Gastrocnemius medialis (tissue), 4 donors: Measurements from ENCODE around the gene ZDHHC15. TPM values are rescaled to one million over a fixed set of nuclear protein-coding genes. Genes with fewer than 3 reads are reported as not detected.
"Not testable (repeated sequence)": the region's sequence is repeated elsewhere in the genome, so short reads cannot be mapped to it uniquely, and the experiment has no call there.

Experiments
- ATAC-seq, 2 donors: fragments of 150-250 bp; one replicate each; pipeline ENCODE4 v1.9.1; 2016
- DNase-seq, 2 donors: peaks; one replicate each; pipeline ENCODE4 v3.0.0-alpha.2; 2019
- H3K27ac ChIP-seq, 4 donors: fragments of 200-600 bp; sonication (generic); 1 replicate in 1 of 4; 2 replicates in 3 of 4; pipeline ENCODE4 v1.5.1; 2016 to 2018; ENCODE audit warnings: mild to moderate bottlenecking in 2 of 4, moderate library complexity in 1 of 4
- H3K27me3 ChIP-seq, 3 donors: fragments of 200-600 bp; sonication (generic) in 2 of 3; 1 replicate in 1 of 3; 2 replicates in 2 of 3; pipeline versions ENCODE4 v1.5.1 to v1.6.0; 2016 to 2019; ENCODE audit warnings: mild to moderate bottlenecking in 1 of 3, moderate library complexity in 1 of 3
- H3K36me3 ChIP-seq, 2 donors: fragments of 200-600 bp; sonication (generic) in 1 of 2; one replicate each; pipeline ENCODE4 v1.5.1; 2017 to 2018
- H3K4me1 ChIP-seq, 2 donors: fragments of 200-600 bp; sonication (generic) in 1 of 2; one replicate each; pipeline ENCODE4 v1.5.1; 2016 to 2017; ENCODE audit warnings: mild to moderate bottlenecking in 2 of 2
- H3K4me3 ChIP-seq, 4 donors: fragments of 200-600 bp; sonication (generic) in 3 of 4; 1 replicate in 1 of 4; 2 replicates in 3 of 4; pipeline ENCODE4 v1.5.1; 2016 to 2019; ENCODE audit warnings: mild to moderate bottlenecking in 2 of 4
- H3K9me3 ChIP-seq, 3 donors: fragments of 200-600 bp; sonication (generic) in 2 of 3; 1 replicate in 1 of 3; 2 replicates in 2 of 3; pipeline ENCODE4 v1.5.1; 2016 to 2019
- POLR2A ChIP-seq, 2 donors: fragments of 450-650 bp; IDR thresholded peaks; one replicate each; pipeline ENCODE4 v1.6.1; 2017; ENCODE audit warnings: antibody characterized with exemption in 2 of 2, mild to moderate bottlenecking in 2 of 2, moderate library complexity in 2 of 2
- in situ Hi-C, 4 donors: fragments of 200-750 bp; cut with MboI; loops; one replicate each; pipeline versions ENCODE4 v1.15.0 to v1.8.0; 2017; ENCODE audit warnings: low sequenced_read_pairs in 4 of 4
- intact Hi-C: fragments of 100-400 bp; cut with DNase I; formaldehyde crosslinking; loops from one replicate; pipeline ENCODE4 v1.15.1; 2023; ENCODE audit warnings: low total_unique reads
- total RNA-seq, 4 donors: library from RNA; depleted of rRNA; stranded (reverse); fragments of >200 nt; gene quantifications; one replicate each; pipeline versions ENCODE4 v1.1.0 to v1.2.3, GENCODE V29; 2016
- TF ChIP-seq, protein P1 (sequence below), 5 experiments: fragments of 450-650 bp in 3 of 5; fragments of 200-600 bp in 2 of 5; sonication (generic) in 2 of 5; IDR thresholded peaks in 4 of 5; conservative IDR thresholded peaks in 1 of 5; 1 replicate in 4 of 5; 2 replicates in 1 of 5; pipeline ENCODE4 v1.5.1; 2016 to 2019; ENCODE audit warnings: antibody characterized with exemption in 5 of 5, mild to moderate bottlenecking in 3 of 5, moderate library complexity in 3 of 5

ZDHHC15 gene, protein sequence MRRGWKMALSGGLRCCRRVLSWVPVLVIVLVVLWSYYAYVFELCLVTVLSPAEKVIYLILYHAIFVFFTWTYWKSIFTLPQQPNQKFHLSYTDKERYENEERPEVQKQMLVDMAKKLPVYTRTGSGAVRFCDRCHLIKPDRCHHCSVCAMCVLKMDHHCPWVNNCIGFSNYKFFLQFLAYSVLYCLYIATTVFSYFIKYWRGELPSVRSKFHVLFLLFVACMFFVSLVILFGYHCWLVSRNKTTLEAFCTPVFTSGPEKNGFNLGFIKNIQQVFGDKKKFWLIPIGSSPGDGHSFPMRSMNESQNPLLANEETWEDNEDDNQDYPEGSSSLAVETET
- total RNA-seq: under 1 TPM; 0.05 to 0.39 (median 0.14) TPM

DNA sequence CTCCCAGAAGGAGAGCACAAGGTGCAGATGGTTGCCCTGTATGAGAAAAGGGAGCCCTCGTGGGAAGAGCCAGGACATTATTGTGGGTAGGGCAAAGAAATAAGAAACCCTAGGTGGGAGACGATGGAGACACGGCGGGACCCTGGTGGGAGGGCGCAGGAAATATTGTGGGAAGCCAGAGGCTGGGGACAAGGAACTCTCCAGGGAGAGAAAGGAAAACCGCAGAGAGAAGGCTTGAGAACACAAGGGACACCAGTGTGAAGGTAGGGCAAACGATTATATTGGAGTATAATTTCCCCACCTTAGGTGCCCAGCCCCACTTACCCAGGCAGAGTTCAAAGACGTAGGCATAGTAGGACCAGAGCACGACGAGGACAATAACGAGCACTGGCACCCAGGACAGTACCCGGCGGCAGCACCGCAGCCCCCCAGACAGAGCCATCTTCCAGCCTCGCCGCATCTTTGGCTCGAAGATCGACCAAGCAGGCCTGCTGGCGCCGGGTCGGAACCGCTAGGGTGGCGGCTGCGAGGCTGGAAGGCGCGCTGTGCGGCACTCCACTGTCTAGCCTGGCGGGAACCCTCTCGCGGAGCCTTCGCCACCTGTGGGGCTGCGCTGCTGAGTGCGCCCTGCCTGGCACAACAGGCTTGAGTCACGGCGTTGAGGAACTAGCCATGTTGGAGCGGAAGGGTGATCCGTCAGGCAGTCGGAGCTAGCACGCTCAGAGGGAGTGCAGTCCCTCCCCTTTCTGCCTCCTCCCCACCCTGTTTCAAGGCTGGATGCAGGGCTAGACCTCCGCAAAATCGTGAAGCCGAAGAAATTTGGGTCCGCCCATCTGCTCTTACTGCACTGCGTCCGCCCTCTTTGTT, at the start of gene ZDHHC15:
Gene ZDHHC15, minus strand, starts transcription at position 473 of the 867 bp plus-strand sequence. Its CDS starts 13 bp downstream, at position 460.
- peak in 1 of 2 donors; percentile 62 for ATAC-seq
- Histone ChIP-seq H3K9me3 (no peaks in the 10 kb centered on the region), H3K4me3 (peak within 1 kb of the TSS; percentile 41 to 53 (median 50)), H3K36me3 (no peaks in the 10 kb centered on the region), H3K4me1 (no peaks in the 10 kb centered on the region), H3K27ac (peak within 1 kb of the TSS; percentile 15 to 31 (median 30)), H3K27me3 (no peaks in the 10 kb centered on the region)
- intact Hi-C loops: no loop called here
- TF ChIP-seq, protein P1, sequence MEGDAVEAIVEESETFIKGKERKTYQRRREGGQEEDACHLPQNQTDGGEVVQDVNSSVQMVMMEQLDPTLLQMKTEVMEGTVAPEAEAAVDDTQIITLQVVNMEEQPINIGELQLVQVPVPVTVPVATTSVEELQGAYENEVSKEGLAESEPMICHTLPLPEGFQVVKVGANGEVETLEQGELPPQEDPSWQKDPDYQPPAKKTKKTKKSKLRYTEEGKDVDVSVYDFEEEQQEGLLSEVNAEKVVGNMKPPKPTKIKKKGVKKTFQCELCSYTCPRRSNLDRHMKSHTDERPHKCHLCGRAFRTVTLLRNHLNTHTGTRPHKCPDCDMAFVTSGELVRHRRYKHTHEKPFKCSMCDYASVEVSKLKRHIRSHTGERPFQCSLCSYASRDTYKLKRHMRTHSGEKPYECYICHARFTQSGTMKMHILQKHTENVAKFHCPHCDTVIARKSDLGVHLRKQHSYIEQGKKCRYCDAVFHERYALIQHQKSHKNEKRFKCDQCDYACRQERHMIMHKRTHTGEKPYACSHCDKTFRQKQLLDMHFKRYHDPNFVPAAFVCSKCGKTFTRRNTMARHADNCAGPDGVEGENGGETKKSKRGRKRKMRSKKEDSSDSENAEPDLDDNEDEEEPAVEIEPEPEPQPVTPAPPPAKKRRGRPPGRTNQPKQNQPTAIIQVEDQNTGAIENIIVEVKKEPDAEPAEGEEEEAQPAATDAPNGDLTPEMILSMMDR (IDR thresholded peaks at IDR 0.05 in 4 of 5, conservative IDR thresholded peaks at IDR 0.05 in 1 of 5): no peak
- TF ChIP-seq POLR2A (IDR thresholded peaks at IDR 0.05): no peak
- peak; percentile 2 to 13 for DNase-seq
- in situ Hi-C loops: no loop called here

DNA sequence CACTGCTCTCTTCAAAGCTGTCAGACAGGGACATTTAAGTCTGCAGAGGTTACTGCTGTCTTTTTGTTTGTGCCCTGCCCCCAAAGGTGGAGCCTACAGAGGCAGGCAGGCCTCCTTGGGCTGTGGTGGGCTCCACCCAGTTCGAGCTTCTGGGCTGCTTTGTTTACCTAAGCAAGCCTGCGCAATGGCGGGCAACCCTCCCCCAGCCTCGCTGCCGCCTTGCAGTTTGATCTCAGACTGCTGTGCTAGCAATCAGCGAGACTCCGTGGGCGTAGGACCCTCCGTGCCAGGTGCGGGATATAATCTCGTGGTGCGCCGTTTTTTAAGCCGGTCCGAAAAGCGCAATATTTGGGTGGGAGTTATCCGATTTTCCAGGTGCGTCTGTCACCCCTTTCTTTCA, 37.7 kb upstream of the ZDHHC15 start:
- DNase-seq, ATAC-seq, H3K27me3 ChIP-seq, H3K4me1 ChIP-seq, H3K9me3 ChIP-seq, H3K4me3 ChIP-seq, intact Hi-C loops, H3K36me3 ChIP-seq, H3K27ac ChIP-seq, in situ Hi-C loops: not testable (repeated sequence)

DNA sequence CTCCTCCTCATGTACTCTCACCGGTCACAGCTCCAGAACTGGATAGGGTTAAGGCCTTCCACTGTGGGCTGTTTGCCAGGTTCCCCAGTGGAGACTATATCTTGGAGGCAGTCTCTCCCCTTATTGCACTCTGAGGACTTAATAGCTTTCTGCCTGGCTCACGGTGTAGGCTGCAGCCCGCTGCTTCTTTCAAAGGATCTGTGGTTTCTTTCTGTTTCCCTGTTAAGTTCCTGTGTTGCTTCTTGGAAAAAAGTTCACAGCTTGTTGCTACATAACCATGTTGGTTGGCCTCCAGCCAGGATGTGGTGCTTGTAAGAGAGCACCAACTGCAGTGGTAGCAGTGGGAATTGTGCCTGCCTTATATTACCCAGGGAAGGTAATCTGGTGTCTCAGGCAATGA, 24.9 kb upstream of the ZDHHC15 start:
- ATAC-seq: no peak
- H3K36me3 ChIP-seq: no peaks in the 10 kb centered on the region
- TF ChIP-seq, protein P1 (IDR thresholded peaks at IDR 0.05 in 4 of 5, conservative IDR thresholded peaks at IDR 0.05 in 1 of 5): no peak
- TF ChIP-seq POLR2A (IDR thresholded peaks at IDR 0.05): no peak
- H3K9me3 ChIP-seq: no peaks in the 10 kb centered on the region
- no peaks in the 10 kb centered on the region for H3K4me1 ChIP-seq
- in situ Hi-C loops (no loop called here), intact Hi-C loops (no loop called here)
- peak; percentile 1 to 13 for DNase-seq
- no peaks in the 10 kb centered on the region for H3K27me3 ChIP-seq
- H3K27ac ChIP-seq: no peak overlapping the region
- H3K4me3 ChIP-seq: no peak overlapping the region

DNA sequence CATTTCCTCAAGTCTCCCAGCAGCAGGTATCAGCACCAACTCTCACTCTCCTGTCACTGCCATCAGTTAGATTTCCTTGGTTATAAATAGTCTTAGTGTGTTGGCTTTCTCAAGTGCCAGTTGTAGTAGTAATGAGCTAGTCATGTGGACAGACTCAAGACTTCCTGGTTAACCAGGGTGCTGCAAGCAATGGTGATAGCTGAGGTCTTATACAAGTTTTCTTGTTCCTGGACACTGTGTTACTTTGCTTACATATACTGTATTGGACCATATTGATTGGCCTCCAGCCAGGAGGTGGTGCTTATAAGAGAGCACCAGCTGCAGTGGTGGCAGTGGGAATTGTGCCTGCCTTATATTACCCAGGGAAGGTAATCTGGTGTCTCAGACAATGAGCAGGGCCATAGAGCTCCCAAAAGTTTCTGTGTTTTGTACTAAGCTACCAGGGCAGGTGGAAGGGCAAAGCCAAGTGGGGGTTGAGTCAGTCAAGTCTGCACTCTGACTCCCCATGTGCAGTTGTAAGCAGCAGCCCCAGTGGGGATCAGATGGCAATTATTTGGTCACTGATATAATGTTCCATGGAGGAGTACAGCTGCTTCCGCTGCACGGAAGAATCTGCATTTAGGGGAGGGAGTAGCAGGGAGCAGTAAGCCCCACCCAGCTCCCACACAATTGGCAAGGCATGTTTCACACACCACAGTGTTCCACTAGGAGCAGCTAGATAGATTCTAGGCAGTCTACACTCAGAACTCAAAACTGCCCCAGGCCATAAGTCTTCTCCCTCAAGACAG, 24.1 kb upstream of the ZDHHC15 start:
- no peak overlapping the region for H3K27ac ChIP-seq
- intact Hi-C loops: no loop called here
- ATAC-seq: no peak

More for the DNA sequence above, 24.1 kb upstream of the ZDHHC15 start:
- no peak for DNase-seq
- TF ChIP-seq, protein P1 (IDR thresholded peaks at IDR 0.05 in 4 of 5, conservative IDR thresholded peaks at IDR 0.05 in 1 of 5): no peak
- TF ChIP-seq POLR2A (IDR thresholded peaks at IDR 0.05): no peak
- Histone ChIP-seq H3K4me3 (no peak overlapping the region), H3K9me3 (no peaks in the 10 kb centered on the region), H3K4me1 (no peaks in the 10 kb centered on the region), H3K36me3 (no peaks in the 10 kb centered on the region), H3K27me3 (no peaks in the 10 kb centered on the region)
- in situ Hi-C loops: no loop called here
